ENCODE data around the gene SNTA1. TPM values are rescaled to one million over a fixed set of nuclear protein-coding genes. Genes with fewer than 3 reads are reported as not detected.

Gene SNTA1
- total RNA-seq, 1 experiment from 2014 or later, result 14.6 TPM

DNA sequence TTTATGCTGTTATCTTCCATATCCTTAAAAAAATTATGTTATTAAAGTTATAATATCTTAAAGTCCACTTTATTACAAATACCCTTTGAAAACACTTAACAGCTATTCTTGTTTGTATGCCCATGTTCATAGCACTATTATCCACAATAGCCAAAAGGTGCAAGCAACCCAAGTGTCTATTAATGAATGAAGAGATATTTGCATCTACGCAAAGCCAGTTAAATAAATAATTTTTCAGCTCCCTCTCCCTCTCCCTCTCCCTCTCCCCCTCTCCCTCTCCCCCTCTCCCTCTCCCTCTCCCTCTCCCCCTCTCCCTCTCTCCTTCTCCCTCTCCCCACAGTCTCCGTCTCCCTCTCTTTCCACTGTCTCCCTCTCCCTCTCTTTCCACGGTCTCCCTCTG, 55.3 kb downstream of the SNTA1 start (continued):
- no peak for TF ChIP-seq FOSL1 (IDR thresholded peaks at IDR 0.05; ENCODE audit: low read depth)
- no peak for TF ChIP-seq POLR2A (IDR thresholded peaks at IDR 0.05; ENCODE audit: borderline replicate concordance, extremely low read depth, insufficient read depth, insufficient read length)
- no peak for TF ChIP-seq CBX3 (IDR thresholded peaks at IDR 0.05; ENCODE audit: low read depth)
- no peak for TF ChIP-seq RAD21 (IDR thresholded peaks at IDR 0.05; ENCODE audit: low read depth)
- no peak for TF ChIP-seq SRF (IDR thresholded peaks at IDR 0.05; ENCODE audit: low read depth)
- no peak for TF ChIP-seq EZH2 (IDR thresholded peaks at IDR 0.05)
- TF ChIP-seq, protein P1, sequence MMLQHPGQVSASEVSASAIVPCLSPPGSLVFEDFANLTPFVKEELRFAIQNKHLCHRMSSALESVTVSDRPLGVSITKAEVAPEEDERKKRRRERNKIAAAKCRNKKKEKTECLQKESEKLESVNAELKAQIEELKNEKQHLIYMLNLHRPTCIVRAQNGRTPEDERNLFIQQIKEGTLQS (IDR thresholded peaks at IDR 0.05), result no peak
- no peak for TF ChIP-seq POLR2AphosphoS5 (IDR thresholded peaks at IDR 0.05; ENCODE audit: low read depth, low read length)
- TF ChIP-seq, protein P2, sequence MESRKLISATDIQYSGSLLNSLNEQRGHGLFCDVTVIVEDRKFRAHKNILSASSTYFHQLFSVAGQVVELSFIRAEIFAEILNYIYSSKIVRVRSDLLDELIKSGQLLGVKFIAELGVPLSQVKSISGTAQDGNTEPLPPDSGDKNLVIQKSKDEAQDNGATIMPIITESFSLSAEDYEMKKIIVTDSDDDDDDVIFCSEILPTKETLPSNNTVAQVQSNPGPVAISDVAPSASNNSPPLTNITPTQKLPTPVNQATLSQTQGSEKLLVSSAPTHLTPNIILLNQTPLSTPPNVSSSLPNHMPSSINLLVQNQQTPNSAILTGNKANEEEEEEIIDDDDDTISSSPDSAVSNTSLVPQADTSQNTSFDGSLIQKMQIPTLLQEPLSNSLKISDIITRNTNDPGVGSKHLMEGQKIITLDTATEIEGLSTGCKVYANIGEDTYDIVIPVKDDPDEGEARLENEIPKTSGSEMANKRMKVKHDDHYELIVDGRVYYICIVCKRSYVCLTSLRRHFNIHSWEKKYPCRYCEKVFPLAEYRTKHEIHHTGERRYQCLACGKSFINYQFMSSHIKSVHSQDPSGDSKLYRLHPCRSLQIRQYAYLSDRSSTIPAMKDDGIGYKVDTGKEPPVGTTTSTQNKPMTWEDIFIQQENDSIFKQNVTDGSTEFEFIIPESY (IDR thresholded peaks at IDR 0.05; ENCODE audit: extremely low read depth, insufficient replicate concordance, low read length), result no peak
- TF ChIP-seq TCF7L2 (IDR thresholded peaks at IDR 0.05; ENCODE audit: borderline replicate concordance, extremely low read depth, insufficient read depth, insufficient read length), result no peak
- no peak for TF ChIP-seq YY1 (IDR thresholded peaks at IDR 0.05; ENCODE audit: extremely low read depth, insufficient replicate concordance, low read depth, low read length)
- TF ChIP-seq EZH2phosphoT487 (IDR thresholded peaks at IDR 0.05; ENCODE audit: borderline replicate concordance), result no peak

DNA sequence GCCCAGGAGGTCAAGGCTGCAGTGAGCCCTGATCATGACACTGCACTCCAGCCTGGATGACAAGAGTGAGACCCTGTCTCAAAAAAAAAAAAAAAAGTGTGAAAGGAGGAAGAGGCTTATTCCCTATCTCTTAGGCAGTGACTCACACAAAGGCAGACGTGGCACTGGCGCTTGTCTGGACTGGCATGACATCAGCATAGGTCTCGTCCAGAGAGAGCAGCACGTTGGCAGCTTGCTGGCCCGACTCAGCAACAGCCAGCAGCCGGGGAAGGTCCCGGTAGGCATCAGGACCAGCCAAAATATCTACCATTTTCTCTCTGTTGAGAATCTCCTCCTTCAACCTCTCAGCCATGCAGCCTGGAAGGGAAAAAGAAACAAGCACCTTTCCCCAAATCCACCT, 56.4 kb downstream of the SNTA1 start:
- ChIA-PET POLR2A (no interaction called here), RAD21 (ENCODE audit: low non-redundant PET in 1 of 2, low total read pairs in 2 of 2, uncharacterized antibody in 2 of 2, unreplicated experiment in 2 of 2) (no interaction called here), CTCF (interaction anchor here (1.1 kb wide), 1 partner anchor 13 kb away, joined by 3 read pairs; no protein-coding TSS in a partner anchor)
- ATAC-seq, result no peak
- H3K27me3 ChIP-seq (ENCODE audit: insufficient read depth, low read length), result no peaks in the 10 kb centered on the region
- no peak for DNase-seq (ENCODE audit: low read depth, low spot score)
- TF ChIP-seq EGR1 (IDR thresholded peaks at IDR 0.05; ENCODE audit: low read depth), result no peak
- H3K4me3 ChIP-seq (replicated peaks in 1 of 2; ENCODE audit: low read depth in 1 of 2, low read length in 2 of 2), result no peak overlapping the region
- H2AFZ ChIP-seq (ENCODE audit: low read depth, low read length, poor library complexity, severe bottlenecking), result no peak overlapping the region
- H3K9ac ChIP-seq (ENCODE audit: low read length), result no peak overlapping the region
- intact Hi-C loops (cut with micrococcal nuclease), result no loop called here
- H3K27ac ChIP-seq (ENCODE audit: low read depth, low read length), result no peak overlapping the region
- no TSS peak for BruUV-seq (replicated peaks)
- no peaks in the 10 kb centered on the region for H3K9me2 ChIP-seq (ENCODE audit: insufficient read depth)
- no peaks in the 10 kb centered on the region for H3K4me1 ChIP-seq (ENCODE audit: control insufficient read depth in 1 of 2, insufficient read depth in 2 of 2, low read length in 2 of 2)
- no peaks in the 10 kb centered on the region for H3K79me2 ChIP-seq (ENCODE audit: insufficient read depth, low read length)
- H3K4me2 ChIP-seq (ENCODE audit: low read length), result no peak overlapping the region
- H4K20me1 ChIP-seq (ENCODE audit: insufficient read depth), result no peaks in the 10 kb centered on the region
- no peaks in the 10 kb centered on the region for H3K9me3 ChIP-seq (ENCODE audit: control insufficient read depth in 1 of 2, insufficient read depth in 1 of 2, low read depth in 1 of 2, low read length in 2 of 2)
- peaks cover 28 to 33% of the 10 kb centered on the region in 2 experiments for H3K36me3 ChIP-seq (ENCODE audit: control insufficient read depth in 1 of 2, insufficient read depth in 2 of 2, low read length in 2 of 2)

Measured in HCT116 (cell line).